ENCODE data around the gene TLL2. TPM values are rescaled to one million over a fixed set of nuclear protein-coding genes. Genes with fewer than 3 reads are reported as not detected.

TLL2 gene
- total RNA-seq, 4 donors from 2014 or later = 0.20 to 1.1 (median 0.66) TPM

GRCh38 chr10:96374639-96374984 lies 139.1 kb downstream of the TLL2 start:
- H3K9me3 ChIP-seq = no peaks in the 10 kb centered on the region
- H3K36me3 ChIP-seq = no peaks in the 10 kb centered on the region
- peak overlapping the region in 3 of 4 donors; percentile 32 to 49 (median 47) for H3K4me3 ChIP-seq
- 19 to 23% methylated on average over 9 of the region's 9 CpGs for WGBS, 2 donors
- H3K27me3 ChIP-seq = no peaks in the 10 kb centered on the region
- TF ChIP-seq POLR2A (IDR thresholded peaks at IDR 0.05) = no peak
- no peak for TF ChIP-seq EP300 (IDR thresholded peaks at IDR 0.05)
- no peak for TF ChIP-seq CTCF (IDR thresholded peaks at IDR 0.05)
- H3K4me1 ChIP-seq = peaks cover 0 to 20% (median 0%) of the 10 kb centered on the region in 4 donors
- no peak for DNase-seq (ENCODE audit: low spot score in 2 of 2)
- no peak overlapping the region for H3K27ac ChIP-seq

- 78 to 89% methylated on average over 5 of the region's 5 CpGs for WGBS, 2 donors
- Histone ChIP-seq H3K27ac (no peak overlapping the region), H3K27me3 (no peaks in the 10 kb centered on the region), H3K36me3 (no peaks in the 10 kb centered on the region), H3K4me1 (peaks cover 0 to 20% (median 0%) of the 10 kb centered on the region in 4 donors), H3K4me3 (no peak overlapping the region), H3K9me3 (no peaks in the 10 kb centered on the region)
- TF ChIP-seq POLR2A (IDR thresholded peaks at IDR 0.05) = no peak
- no peak for TF ChIP-seq EP300 (IDR thresholded peaks at IDR 0.05)
- TF ChIP-seq CTCF (IDR thresholded peaks at IDR 0.05) = no peak
- DNase-seq (ENCODE audit: low spot score in 2 of 2) = no peak
These were observed 139.7 kb downstream of the TLL2 start for GRCh38 chr10:96374004-96374403.

- H3K36me3 ChIP-seq = no peaks in the 10 kb centered on the region
- no peaks in the 10 kb centered on the region for H3K27me3 ChIP-seq
- peaks cover 0 to 13% (median 0%) of the 10 kb centered on the region in 4 donors for H3K4me1 ChIP-seq
- H3K4me3 ChIP-seq = no peak overlapping the region
- WGBS, 2 donors = 87 to 91% methylated on average over 11 of the region's 11 CpGs
- no peak for TF ChIP-seq EP300 (IDR thresholded peaks at IDR 0.05)
- TF ChIP-seq POLR2A (IDR thresholded peaks at IDR 0.05) = no peak
- TF ChIP-seq CTCF (IDR thresholded peaks at IDR 0.05) = no peak
- H3K27ac ChIP-seq = no peak overlapping the region
- H3K9me3 ChIP-seq = no peaks in the 10 kb centered on the region
- no peak for DNase-seq (ENCODE audit: low spot score in 2 of 2)
These were observed 142.4 kb downstream of the TLL2 start for GRCh38 chr10:96371356-96371755.

- 39 to 41% methylated on average over 16 of the region's 16 CpGs for WGBS, 2 donors
- Histone ChIP-seq H3K36me3 (no peaks in the 10 kb centered on the region), H3K9me3 (no peaks in the 10 kb centered on the region), H3K4me1 (peaks cover 0 to 13% (median 0%) of the 10 kb centered on the region in 4 donors), H3K27ac (no peak overlapping the region), H3K4me3 (no peak overlapping the region), H3K27me3 (no peaks in the 10 kb centered on the region)
- TF ChIP-seq EP300 (IDR thresholded peaks at IDR 0.05) (no peak), POLR2A (IDR thresholded peaks at IDR 0.05) (no peak), CTCF (IDR thresholded peaks at IDR 0.05) (peak; percentile 60 to 80 (median 70))
- peak in 1 of 2 donors; percentile 43 for DNase-seq (ENCODE audit: low spot score in 2 of 2)
These were observed 143.1 kb downstream of the TLL2 start for GRCh38 chr10:96370584-96371157.

- TF ChIP-seq EP300 (IDR thresholded peaks at IDR 0.05) = no peak
- TF ChIP-seq POLR2A (IDR thresholded peaks at IDR 0.05) = no peak
- TF ChIP-seq CTCF (IDR thresholded peaks at IDR 0.05) = no peak
- 87 to 88% methylated on average over 38 of the region's 38 CpGs for WGBS, 2 donors
- no peak overlapping the region for H3K27ac ChIP-seq
- H3K36me3 ChIP-seq = no peaks in the 10 kb centered on the region
- H3K9me3 ChIP-seq = no peaks in the 10 kb centered on the region
- DNase-seq (ENCODE audit: low spot score in 2 of 2) = no peak
- no peak overlapping the region for H3K4me3 ChIP-seq
- peaks cover 0 to 7% (median 0%) of the 10 kb centered on the region in 4 donors for H3K4me1 ChIP-seq
- no peaks in the 10 kb centered on the region for H3K27me3 ChIP-seq
These were observed 143.7 kb downstream of the TLL2 start for GRCh38 chr10:96369890-96370583.

Measured in tibial nerve (tissue), 4 donors.